ENCODE results near the gene MYBPC3. TPM values are rescaled to one million over a fixed set of nuclear protein-coding genes. Genes with fewer than 3 reads are reported as not detected.

MYBPC3 gene
- not detected in 2 replicates for total RNA-seq

GRCh38 chr11:47352556-47352955, at the start of gene MYBPC3:
TSS of gene MYBPC3 (minus strand) at chr11:47352702. CDS start at chr11:47352647, 55 bp downstream.

GRCh38 chr11:47378010-47378835, 25.7 kb upstream of the MYBPC3 start, which contains the start of gene SPI1:
TSS of gene SPI1 (minus strand) at chr11:47378547. CDS start at chr11:47378353, 194 bp downstream.

Other genes starting within 250 kb of the MYBPC3 start
- gene ARFGAP2, start 175.8 kb downstream of the MYBPC3 start, total RNA-seq = 85.1 and 96.1 TPM in 2 replicates
- 71.7 and 86.5 TPM in 2 replicates for gene PACSIN3, start 166.3 kb downstream of the MYBPC3 start, total RNA-seq
- gene DDB2, start 137.7 kb downstream of the MYBPC3 start, total RNA-seq = 20.6 and 33.2 TPM in 2 replicates
- gene ACP2, start 103.9 kb downstream of the MYBPC3 start, total RNA-seq = 13.0 and 25.1 TPM in 2 replicates
- 3.3 and 14.7 TPM in 2 replicates for gene NR1H3, start 94.7 kb downstream of the MYBPC3 start, total RNA-seq
- 10.6 and 18.6 TPM in 2 replicates for gene MADD, start 82.6 kb downstream of the MYBPC3 start, total RNA-seq
- gene SPI1, start 25.8 kb upstream of the MYBPC3 start, total RNA-seq = not detected in 2 replicates
- 13.3 and 29.6 TPM in 2 replicates for gene SLC39A13, start 55.9 kb upstream of the MYBPC3 start, total RNA-seq
- gene PSMC3, start 73.7 kb upstream of the MYBPC3 start, total RNA-seq = 135 and 147 TPM in 2 replicates
- gene RAPSN, start 96.4 kb upstream of the MYBPC3 start, total RNA-seq = 0.34 and 0.36 TPM in 2 replicates
- gene CELF1, start 200.4 kb upstream of the MYBPC3 start, total RNA-seq = 100 and 142 TPM in 2 replicates
- 76.0 and 98.4 TPM in 2 replicates for gene PTPMT1, start 212.9 kb upstream of the MYBPC3 start, total RNA-seq
- 9.0 and 11.3 TPM in 2 replicates for gene KBTBD4, start 226.3 kb upstream of the MYBPC3 start, total RNA-seq
- gene NDUFS3, start 226.4 kb upstream of the MYBPC3 start, total RNA-seq = 46.7 and 63.6 TPM in 2 replicates
- not detected in 2 replicates for gene FAM180B, start 234.0 kb upstream of the MYBPC3 start, total RNA-seq
- gene C1QTNF4, start 241.7 kb upstream of the MYBPC3 start, total RNA-seq = under 0.01 TPM in 1 of 2 replicates, not detected in the other